GM12875 (cell line): ENCODE results near the gene PBXIP1.

Experiments used
- H3K4me3 ChIP-seq: one replicate; pipeline ENCODE4 v1.5.1; 2011; ENCODE audit warnings: low read depth, low read length, control low read depth
- CTCF ChIP-seq: IDR thresholded peaks from 2 replicates; pipeline ENCODE4 v1.5.1; 2011; ENCODE audit warnings: low read depth, mild to moderate bottlenecking, control low read depth, inconsistent platforms, low read length, moderate library complexity, borderline replicate concordance; ENCODE audit not compliant: insufficient read depth

PBXIP1 gene

GRCh38 chr1:154958036-154958435 is 2.1 kb upstream of the PBXIP1 start:
- no peak for TF ChIP-seq CTCF
- no peak overlapping the region for H3K4me3 ChIP-seq

GRCh38 chr1:154957091-154957657 is 1.3 kb upstream of the PBXIP1 start:
- TF ChIP-seq CTCF: no peak

GRCh38 chr1:154956544-154956941 is 644 bp upstream of the PBXIP1 start:
- no peak for TF ChIP-seq CTCF
- peak overlapping the region; percentile 67 for H3K4me3 ChIP-seq

More at GRCh38 chr1:154957091-154957657, 1.3 kb upstream of the PBXIP1 start:
- H3K4me3 ChIP-seq: no peak overlapping the region

GRCh38 chr1:154955039-154955717 is 721 bp downstream of the PBXIP1 start:
- peak overlapping the region; percentile 67 for H3K4me3 ChIP-seq
- no peak for TF ChIP-seq CTCF

GRCh38 chr1:154954541-154954940 is 1.4 kb downstream of the PBXIP1 start:
- H3K4me3 ChIP-seq: peak overlapping the region; percentile 0
- TF ChIP-seq CTCF: no peak

- no peak for TF ChIP-seq CTCF
- no peak overlapping the region for H3K4me3 ChIP-seq
Observed at GRCh38 chr1:154953611-154954038, 2.3 kb downstream of the PBXIP1 start.

- TF ChIP-seq CTCF: no peak
- no peak overlapping the region for H3K4me3 ChIP-seq
Observed at GRCh38 chr1:154952664-154953063, 3.2 kb downstream of the PBXIP1 start.
